ENCODE data around the gene SEZ6L2. TPM values are rescaled to one million over a fixed set of nuclear protein-coding genes. Genes with fewer than 3 reads are reported as not detected.

The SEZ6L2 gene
- total RNA-seq, 1 experiment from 2014 or later = 44.7 TPM

GRCh38 chr16:29893553-29893952 lies 5.8 kb downstream of the SEZ6L2 start:
- H3T11ph ChIP-seq (ENCODE audit: low read length) = no peak overlapping the region
- no peak overlapping the region for H4K5ac ChIP-seq (ENCODE audit: insufficient read length, low read depth, low read length)
- H2BK120ac ChIP-seq (ENCODE audit: low read depth, low read length, poor library complexity, severe bottlenecking) = no peak overlapping the region
- no peak overlapping the region for H2BK5ac ChIP-seq (ENCODE audit: insufficient read length, low read length)
- peaks cover 4% of the 10 kb centered on the region for H3K23me2 ChIP-seq (ENCODE audit: insufficient read length, low read depth, low read length, poor library complexity, severe bottlenecking)
- H3K4me1 Mint-ChIP-seq = peaks cover 18% of the 10 kb centered on the region in 2 experiments
- H2BK15ac ChIP-seq (ENCODE audit: low read depth, low read length) = no peak overlapping the region
- H2AFZ ChIP-seq (ENCODE audit: low read length) = no peak overlapping the region
- no peak for DNase-seq
- no peak overlapping the region for H3K27ac ChIP-seq (ENCODE audit: insufficient read length, low read depth, low read length)
- H4K20me1 ChIP-seq (ENCODE audit: control insufficient read depth, insufficient read depth, insufficient read length) = no peaks in the 10 kb centered on the region
- H3K79me1 ChIP-seq (ENCODE audit: insufficient read depth, low read depth, low read length, poor library complexity, severe bottlenecking) = no peaks in the 10 kb centered on the region
- no peak overlapping the region for H4K8ac ChIP-seq (replicated peaks; ENCODE audit: insufficient read length, low read depth, low read length)
- peaks cover 9 to 34% (median 26%) of the 10 kb centered on the region in 3 experiments; a peak in 6 of 7 replicates for H3K36me3 Mint-ChIP-seq (ENCODE audit: insufficient read depth in 1 of 3, low read depth in 3 of 3)
- H3K4me1 ChIP-seq (ENCODE audit: insufficient read depth, low read length) = no peaks in the 10 kb centered on the region; the same call in 1 of the 2 replicates
- H3K4ac ChIP-seq (ENCODE audit: low read depth, low read length) = no peak overlapping the region
- H3K23ac ChIP-seq (ENCODE audit: insufficient read length, low read depth, low read length) = no peak overlapping the region
- no peaks in the 10 kb centered on the region for H3K79me2 ChIP-seq (ENCODE audit: insufficient read depth, low read length)
- H3K56ac ChIP-seq (ENCODE audit: insufficient read length, low read depth, low read length) = no peak overlapping the region
- TF ChIP-seq, protein P1, sequence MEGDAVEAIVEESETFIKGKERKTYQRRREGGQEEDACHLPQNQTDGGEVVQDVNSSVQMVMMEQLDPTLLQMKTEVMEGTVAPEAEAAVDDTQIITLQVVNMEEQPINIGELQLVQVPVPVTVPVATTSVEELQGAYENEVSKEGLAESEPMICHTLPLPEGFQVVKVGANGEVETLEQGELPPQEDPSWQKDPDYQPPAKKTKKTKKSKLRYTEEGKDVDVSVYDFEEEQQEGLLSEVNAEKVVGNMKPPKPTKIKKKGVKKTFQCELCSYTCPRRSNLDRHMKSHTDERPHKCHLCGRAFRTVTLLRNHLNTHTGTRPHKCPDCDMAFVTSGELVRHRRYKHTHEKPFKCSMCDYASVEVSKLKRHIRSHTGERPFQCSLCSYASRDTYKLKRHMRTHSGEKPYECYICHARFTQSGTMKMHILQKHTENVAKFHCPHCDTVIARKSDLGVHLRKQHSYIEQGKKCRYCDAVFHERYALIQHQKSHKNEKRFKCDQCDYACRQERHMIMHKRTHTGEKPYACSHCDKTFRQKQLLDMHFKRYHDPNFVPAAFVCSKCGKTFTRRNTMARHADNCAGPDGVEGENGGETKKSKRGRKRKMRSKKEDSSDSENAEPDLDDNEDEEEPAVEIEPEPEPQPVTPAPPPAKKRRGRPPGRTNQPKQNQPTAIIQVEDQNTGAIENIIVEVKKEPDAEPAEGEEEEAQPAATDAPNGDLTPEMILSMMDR (conservative IDR thresholded peaks at IDR 0.05) = no peak
- no peak overlapping the region for H2BK12ac ChIP-seq (ENCODE audit: insufficient read length, low read depth, low read length)
- no peak overlapping the region for H3K9ac ChIP-seq (ENCODE audit: extremely low read depth, insufficient read length, low read length)
- no peaks in the 10 kb centered on the region; a peak in 1 of 5 replicates for H3K9me3 Mint-ChIP-seq
- WGBS (ENCODE audit: extremely low coverage, insufficient read length, low lambda C conversion rate) = no CpG with 5 or more reads among the region's 3 CpGs
- H3K4me2 ChIP-seq (ENCODE audit: insufficient read depth, insufficient read length, low read length) = no peak overlapping the region
- no peak overlapping the region for H4K91ac ChIP-seq (ENCODE audit: insufficient read length, low read depth, low read length)
- no peaks in the 10 kb centered on the region for H3K9me3 ChIP-seq (ENCODE audit: control insufficient read depth, low read depth, low read length)
- H3K14ac ChIP-seq (ENCODE audit: insufficient read depth, low read length) = no peak overlapping the region
- no peak overlapping the region for H3K18ac ChIP-seq (ENCODE audit: insufficient read length, low read depth, low read length)
- H2BK20ac ChIP-seq (ENCODE audit: low read depth, low read length, poor library complexity, severe bottlenecking) = no peak overlapping the region
- no peak overlapping the region for H2AK5ac ChIP-seq (ENCODE audit: insufficient read length, low read length)
- H3K4me3 Mint-ChIP-seq = no peak overlapping the region; a peak in 1 of 5 replicates
- H3K27ac Mint-ChIP-seq = 0 out of 7 replicates have a peak overlapping the region, but pooled peaks of 1 of the 3 experiments have one; percentile 42
- no peaks in the 10 kb centered on the region for H3K27me3 Mint-ChIP-seq (ENCODE audit: low read depth)
- no peaks in the 10 kb centered on the region for H3K27me3 ChIP-seq (ENCODE audit: insufficient read depth, low read length)

Data from H9 (cell line).